ENCODE measurements around the gene ITGB8.

The ITGB8 gene

GRCh38 chr7:20435305-20435704 lies 104.6 kb downstream of the ITGB8 start:
- DNase-seq, result no peak

GRCh38 chr7:20438248-20438647 lies 107.5 kb downstream of the ITGB8 start:
- DNase-seq, result no peak

GRCh38 chr7:20438694-20439376 lies 108.1 kb downstream of the ITGB8 start:
- no peak for DNase-seq

- DNase-seq, result no peak
Observed at GRCh38 chr7:20439416-20440185, 108.9 kb downstream of the ITGB8 start.

- no peak for DNase-seq
Observed at GRCh38 chr7:20440472-20441105, 109.9 kb downstream of the ITGB8 start.

- DNase-seq, result no peak
Observed at GRCh38 chr7:20441346-20441745, 110.6 kb downstream of the ITGB8 start.

GRCh38 chr7:20441991-20442441 lies 111.3 kb downstream of the ITGB8 start:
- no peak for DNase-seq

- DNase-seq, result no peak
Observed at GRCh38 chr7:20442951-20443350, 112.3 kb downstream of the ITGB8 start.

- DNase-seq, result no peak
Observed at GRCh38 chr7:20444030-20444800, 113.5 kb downstream of the ITGB8 start.

- no peak for DNase-seq
Observed at GRCh38 chr7:20447021-20447650, 116.4 kb downstream of the ITGB8 start.

GRCh38 chr7:20449176-20449575 lies 118.5 kb downstream of the ITGB8 start:
- DNase-seq, result no peak

GRCh38 chr7:20450536-20450935 lies 119.8 kb downstream of the ITGB8 start:
- no peak for DNase-seq

GRCh38 chr7:20454202-20454601 lies 123.5 kb downstream of the ITGB8 start:
- no peak for DNase-seq

GRCh38 chr7:20456701-20457100 lies 126.0 kb downstream of the ITGB8 start:
- DNase-seq, result no peak

GRCh38 chr7:20458521-20458920 lies 127.8 kb downstream of the ITGB8 start:
- no peak for DNase-seq

GRCh38 chr7:20459419-20459818 lies 128.7 kb downstream of the ITGB8 start:
- DNase-seq, result no peak

- DNase-seq, result no peak
Observed at GRCh38 chr7:20464891-20465290, 134.2 kb downstream of the ITGB8 start.
